HEK293 (cell line): ENCODE results near the gene ABHD10.

Experiments used
- GFI1B ChIP-seq: fragments of 450-650 bp; formaldehyde crosslinking; IDR thresholded peaks from 2 replicates; pipeline ENCODE4 v1.5.1; 2016; ENCODE audit warnings: missing biosample characterization, missing genetic modification characterization
- GLIS1 ChIP-seq: fragments of 450-650 bp; formaldehyde crosslinking; IDR thresholded peaks from 2 replicates; pipeline ENCODE4 v1.5.1; 2016; ENCODE audit warnings: missing biosample characterization, missing genetic modification characterization
- GLIS2 ChIP-seq: fragments of 450-650 bp; formaldehyde crosslinking; IDR thresholded peaks from 2 replicates; pipeline ENCODE4 v1.5.1; 2016; ENCODE audit warnings: missing biosample characterization, missing genetic modification characterization
- IKZF3 ChIP-seq: fragments of 450-650 bp; IDR thresholded peaks from 2 replicates; pipeline ENCODE4 v1.5.0; 2018; ENCODE audit warnings: missing biosample characterization, mild to moderate bottlenecking, missing genetic modification characterization, moderate library complexity
- KLF10 ChIP-seq: fragments of 450-650 bp; IDR thresholded peaks from 2 replicates; pipeline ENCODE4 v1.5.1; 2018; ENCODE audit warnings: missing biosample characterization, mild to moderate bottlenecking, missing genetic modification characterization
- OVOL3 ChIP-seq: fragments of 450-650 bp; formaldehyde crosslinking; IDR thresholded peaks from 2 replicates; pipeline ENCODE4 v1.5.1; 2016; ENCODE audit warnings: missing biosample characterization, missing genetic modification characterization
- SCRT1 ChIP-seq: fragments of 450-650 bp; formaldehyde crosslinking; IDR thresholded peaks from 2 replicates; pipeline ENCODE4 v1.5.1; 2016; ENCODE audit warnings: missing biosample characterization, missing genetic modification characterization, borderline replicate concordance
- SCRT2 ChIP-seq: fragments of 450-650 bp; formaldehyde crosslinking; IDR thresholded peaks from 2 replicates; pipeline ENCODE4 v1.5.1; 2016; ENCODE audit warnings: missing biosample characterization, missing genetic modification characterization
- ZBTB48 ChIP-seq: fragments of 450-650 bp; formaldehyde crosslinking; IDR thresholded peaks from 2 replicates; pipeline ENCODE4 v1.5.1; 2016; ENCODE audit warnings: missing biosample characterization, missing genetic modification characterization
- ZNF10 ChIP-seq: fragments of 450-650 bp; formaldehyde crosslinking; IDR thresholded peaks from 2 replicates; pipeline ENCODE4 v1.5.1; 2017; ENCODE audit warnings: missing biosample characterization, missing genetic modification characterization
- ZNF114 ChIP-seq: fragments of 450-650 bp; formaldehyde crosslinking; IDR thresholded peaks from 2 replicates; pipeline ENCODE4 v1.5.0; 2017; ENCODE audit warnings: missing biosample characterization, missing genetic modification characterization
- ZNF248 ChIP-seq: fragments of 450-650 bp; formaldehyde crosslinking; IDR thresholded peaks from 2 replicates; pipeline ENCODE4 v1.5.1; 2017; ENCODE audit warnings: missing biosample characterization, missing genetic modification characterization
- ZNF558 ChIP-seq: fragments of 450-650 bp; formaldehyde crosslinking; IDR thresholded peaks from 2 replicates; pipeline ENCODE4 v1.5.1; 2016; ENCODE audit warnings: missing biosample characterization, missing genetic modification characterization
- ZNF560 ChIP-seq: fragments of 450-650 bp; formaldehyde crosslinking; IDR thresholded peaks from 2 replicates; pipeline ENCODE4 v1.5.1; 2017; ENCODE audit warnings: missing biosample characterization, missing genetic modification characterization, borderline replicate concordance
- ZNF658 ChIP-seq: fragments of 450-650 bp; formaldehyde crosslinking; IDR thresholded peaks from 2 replicates; pipeline ENCODE4; 2016; ENCODE audit warnings: missing biosample characterization, missing genetic modification characterization
- ZNF660 ChIP-seq: fragments of 450-650 bp; IDR thresholded peaks from 2 replicates; pipeline ENCODE4 v1.5.1; 2018; ENCODE audit warnings: missing biosample characterization, mild to moderate bottlenecking, missing genetic modification characterization
- ZNF670 ChIP-seq: fragments of 450-650 bp; formaldehyde crosslinking; IDR thresholded peaks from 2 replicates; pipeline ENCODE4 v1.5.1; 2016; ENCODE audit warnings: missing biosample characterization, missing genetic modification characterization, low read depth
- ZNF785 ChIP-seq: fragments of 450-650 bp; formaldehyde crosslinking; IDR thresholded peaks from 2 replicates; pipeline ENCODE4 v1.5.1; 2016; ENCODE audit warnings: missing biosample characterization, missing genetic modification characterization
- TF ChIP-seq, protein P1 (sequence below): fragments of 450-650 bp; formaldehyde crosslinking; IDR thresholded peaks from 2 replicates; pipeline ENCODE4 v1.5.1; 2017; ENCODE audit warnings: missing biosample characterization, missing genetic modification characterization
- TF ChIP-seq, protein P2 (sequence below): fragments of 450-650 bp; formaldehyde crosslinking; IDR thresholded peaks from 2 replicates; pipeline ENCODE4 v1.5.1; 2016; ENCODE audit warnings: missing biosample characterization, missing genetic modification characterization
- TF ChIP-seq, protein P3 (sequence below): fragments of 450-650 bp; formaldehyde crosslinking; IDR thresholded peaks from 2 replicates; pipeline ENCODE4 v1.5.1; 2016; ENCODE audit warnings: missing biosample characterization, missing genetic modification characterization
- TF ChIP-seq, protein P4 (sequence below): fragments of 450-650 bp; formaldehyde crosslinking; IDR thresholded peaks from 2 replicates; pipeline ENCODE4 v1.5.1; 2016; ENCODE audit warnings: missing biosample characterization, missing genetic modification characterization
- TF ChIP-seq, protein P5 (sequence below): fragments of 450-650 bp; formaldehyde crosslinking; IDR thresholded peaks from 2 replicates; pipeline ENCODE4 v1.5.1; 2017; ENCODE audit warnings: missing biosample characterization, missing genetic modification characterization
- TF ChIP-seq, protein P6 (sequence below): fragments of 450-650 bp; formaldehyde crosslinking; IDR thresholded peaks from 2 replicates; pipeline ENCODE4 v1.5.1; 2016; ENCODE audit warnings: missing biosample characterization, missing genetic modification characterization
- TF ChIP-seq, protein P7 (sequence below): fragments of 450-650 bp; formaldehyde crosslinking; IDR thresholded peaks from 2 replicates; pipeline ENCODE4 v1.5.1; 2016; ENCODE audit warnings: missing biosample characterization, missing genetic modification characterization

Gene ABHD10

DNA sequence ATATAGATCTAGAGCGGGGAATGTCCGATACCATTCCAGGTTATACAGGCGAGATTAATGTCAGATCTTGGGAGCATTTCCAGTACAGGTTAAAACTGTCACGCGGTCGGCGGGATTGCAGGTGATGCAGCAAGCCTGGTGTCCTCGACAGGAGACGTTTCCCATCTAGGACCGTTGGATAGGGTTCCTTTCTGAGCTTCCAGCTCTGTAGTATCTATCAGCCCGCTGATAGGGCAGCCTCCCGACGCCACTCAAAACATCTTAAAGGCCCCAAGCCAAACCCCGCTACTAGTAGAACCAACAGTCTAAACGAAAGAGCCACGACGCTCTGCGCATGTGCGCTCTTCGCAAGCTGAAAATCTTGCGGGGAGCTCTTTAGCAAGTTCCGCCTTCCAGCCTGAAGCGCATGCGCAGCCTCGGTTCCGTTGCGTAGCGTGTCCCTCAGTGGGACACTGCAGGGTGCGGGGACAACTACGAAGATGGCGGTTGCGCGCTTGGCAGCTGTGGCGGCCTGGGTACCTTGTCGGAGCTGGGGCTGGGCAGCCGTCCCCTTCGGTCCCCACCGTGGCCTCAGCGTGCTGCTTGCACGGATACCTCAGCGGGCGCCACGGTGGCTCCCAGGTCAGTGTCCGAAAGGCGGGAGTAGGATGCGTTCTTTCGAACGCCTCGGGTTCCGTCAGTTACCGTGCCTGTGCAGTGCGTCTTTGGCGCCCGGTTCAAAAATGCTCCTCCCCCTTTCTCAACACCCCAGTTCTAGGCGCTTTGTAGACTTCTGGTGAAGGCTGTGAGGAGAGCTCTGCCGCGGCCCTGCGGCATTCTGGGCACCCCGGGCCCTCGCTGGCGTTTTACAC, at the start of gene ABHD10 (continued):
- peak; percentile 16; the same call in 1 of the 2 replicates for TF ChIP-seq ZNF660 (tag by site-specific recombination)
- no peak for TF ChIP-seq GFI1B (tag by site-specific recombination)
- TF ChIP-seq ZNF785 (tag by site-specific recombination): no peak
- TF ChIP-seq ZNF560 (tag by site-specific recombination): no peak
- TF ChIP-seq GLIS1 (tag by site-specific recombination): peak; percentile 16; the same call in 1 of the 2 replicates
- TF ChIP-seq, protein P1, sequence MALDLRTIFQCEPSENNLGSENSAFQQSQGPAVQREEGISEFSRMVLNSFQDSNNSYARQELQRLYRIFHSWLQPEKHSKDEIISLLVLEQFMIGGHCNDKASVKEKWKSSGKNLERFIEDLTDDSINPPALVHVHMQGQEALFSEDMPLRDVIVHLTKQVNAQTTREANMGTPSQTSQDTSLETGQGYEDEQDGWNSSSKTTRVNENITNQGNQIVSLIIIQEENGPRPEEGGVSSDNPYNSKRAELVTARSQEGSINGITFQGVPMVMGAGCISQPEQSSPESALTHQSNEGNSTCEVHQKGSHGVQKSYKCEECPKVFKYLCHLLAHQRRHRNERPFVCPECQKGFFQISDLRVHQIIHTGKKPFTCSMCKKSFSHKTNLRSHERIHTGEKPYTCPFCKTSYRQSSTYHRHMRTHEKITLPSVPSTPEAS: no peak
- no peak for TF ChIP-seq KLF10 (tag by site-specific recombination)
- TF ChIP-seq SCRT1 (tag by site-specific recombination): no peak
- TF ChIP-seq GLIS2 (tag by site-specific recombination): peak; percentile 52; the same call in 1 of the 2 replicates
- TF ChIP-seq, protein P2, sequence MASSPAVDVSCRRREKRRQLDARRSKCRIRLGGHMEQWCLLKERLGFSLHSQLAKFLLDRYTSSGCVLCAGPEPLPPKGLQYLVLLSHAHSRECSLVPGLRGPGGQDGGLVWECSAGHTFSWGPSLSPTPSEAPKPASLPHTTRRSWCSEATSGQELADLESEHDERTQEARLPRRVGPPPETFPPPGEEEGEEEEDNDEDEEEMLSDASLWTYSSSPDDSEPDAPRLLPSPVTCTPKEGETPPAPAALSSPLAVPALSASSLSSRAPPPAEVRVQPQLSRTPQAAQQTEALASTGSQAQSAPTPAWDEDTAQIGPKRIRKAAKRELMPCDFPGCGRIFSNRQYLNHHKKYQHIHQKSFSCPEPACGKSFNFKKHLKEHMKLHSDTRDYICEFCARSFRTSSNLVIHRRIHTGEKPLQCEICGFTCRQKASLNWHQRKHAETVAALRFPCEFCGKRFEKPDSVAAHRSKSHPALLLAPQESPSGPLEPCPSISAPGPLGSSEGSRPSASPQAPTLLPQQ (tag by site-specific recombination): peak; percentile 55; the same call in 1 of the 2 replicates
- TF ChIP-seq, protein P3, sequence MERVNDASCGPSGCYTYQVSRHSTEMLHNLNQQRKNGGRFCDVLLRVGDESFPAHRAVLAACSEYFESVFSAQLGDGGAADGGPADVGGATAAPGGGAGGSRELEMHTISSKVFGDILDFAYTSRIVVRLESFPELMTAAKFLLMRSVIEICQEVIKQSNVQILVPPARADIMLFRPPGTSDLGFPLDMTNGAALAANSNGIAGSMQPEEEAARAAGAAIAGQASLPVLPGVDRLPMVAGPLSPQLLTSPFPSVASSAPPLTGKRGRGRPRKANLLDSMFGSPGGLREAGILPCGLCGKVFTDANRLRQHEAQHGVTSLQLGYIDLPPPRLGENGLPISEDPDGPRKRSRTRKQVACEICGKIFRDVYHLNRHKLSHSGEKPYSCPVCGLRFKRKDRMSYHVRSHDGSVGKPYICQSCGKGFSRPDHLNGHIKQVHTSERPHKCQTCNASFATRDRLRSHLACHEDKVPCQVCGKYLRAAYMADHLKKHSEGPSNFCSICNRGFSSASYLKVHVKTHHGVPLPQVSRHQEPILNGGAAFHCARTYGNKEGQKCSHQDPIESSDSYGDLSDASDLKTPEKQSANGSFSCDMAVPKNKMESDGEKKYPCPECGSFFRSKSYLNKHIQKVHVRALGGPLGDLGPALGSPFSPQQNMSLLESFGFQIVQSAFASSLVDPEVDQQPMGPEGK (tag by site-specific recombination): peak; percentile 47
- 0 out of 2 replicates have a peak, but pooled peaks have one; percentile 57 for TF ChIP-seq ZBTB48 (tag by site-specific recombination)
- TF ChIP-seq, protein P4, sequence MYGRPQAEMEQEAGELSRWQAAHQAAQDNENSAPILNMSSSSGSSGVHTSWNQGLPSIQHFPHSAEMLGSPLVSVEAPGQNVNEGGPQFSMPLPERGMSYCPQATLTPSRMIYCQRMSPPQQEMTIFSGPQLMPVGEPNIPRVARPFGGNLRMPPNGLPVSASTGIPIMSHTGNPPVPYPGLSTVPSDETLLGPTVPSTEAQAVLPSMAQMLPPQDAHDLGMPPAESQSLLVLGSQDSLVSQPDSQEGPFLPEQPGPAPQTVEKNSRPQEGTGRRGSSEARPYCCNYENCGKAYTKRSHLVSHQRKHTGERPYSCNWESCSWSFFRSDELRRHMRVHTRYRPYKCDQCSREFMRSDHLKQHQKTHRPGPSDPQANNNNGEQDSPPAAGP (tag by site-specific recombination): no peak
- no peak for TF ChIP-seq ZNF248 (tag by site-specific recombination)
- TF ChIP-seq ZNF658: no peak
- 0 out of 2 replicates have a peak, but pooled peaks have one; percentile 22 for TF ChIP-seq ZNF558 (tag by site-specific recombination)
- TF ChIP-seq SCRT2: no peak
- TF ChIP-seq ZNF114 (tag by site-specific recombination): no peak
- TF ChIP-seq ZNF670: no peak
- no peak for TF ChIP-seq ZNF10 (tag by site-specific recombination)
- TF ChIP-seq IKZF3 (tag by site-specific recombination): peak; percentile 20; the same call in 1 of the 2 replicates
- TF ChIP-seq, protein P5, sequence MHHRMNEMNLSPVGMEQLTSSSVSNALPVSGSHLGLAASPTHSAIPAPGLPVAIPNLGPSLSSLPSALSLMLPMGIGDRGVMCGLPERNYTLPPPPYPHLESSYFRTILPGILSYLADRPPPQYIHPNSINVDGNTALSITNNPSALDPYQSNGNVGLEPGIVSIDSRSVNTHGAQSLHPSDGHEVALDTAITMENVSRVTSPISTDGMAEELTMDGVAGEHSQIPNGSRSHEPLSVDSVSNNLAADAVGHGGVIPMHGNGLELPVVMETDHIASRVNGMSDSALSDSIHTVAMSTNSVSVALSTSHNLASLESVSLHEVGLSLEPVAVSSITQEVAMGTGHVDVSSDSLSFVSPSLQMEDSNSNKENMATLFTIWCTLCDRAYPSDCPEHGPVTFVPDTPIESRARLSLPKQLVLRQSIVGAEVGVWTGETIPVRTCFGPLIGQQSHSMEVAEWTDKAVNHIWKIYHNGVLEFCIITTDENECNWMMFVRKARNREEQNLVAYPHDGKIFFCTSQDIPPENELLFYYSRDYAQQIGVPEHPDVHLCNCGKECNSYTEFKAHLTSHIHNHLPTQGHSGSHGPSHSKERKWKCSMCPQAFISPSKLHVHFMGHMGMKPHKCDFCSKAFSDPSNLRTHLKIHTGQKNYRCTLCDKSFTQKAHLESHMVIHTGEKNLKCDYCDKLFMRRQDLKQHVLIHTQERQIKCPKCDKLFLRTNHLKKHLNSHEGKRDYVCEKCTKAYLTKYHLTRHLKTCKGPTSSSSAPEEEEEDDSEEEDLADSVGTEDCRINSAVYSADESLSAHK (tag by site-specific recombination): no peak
- TF ChIP-seq, protein P6, sequence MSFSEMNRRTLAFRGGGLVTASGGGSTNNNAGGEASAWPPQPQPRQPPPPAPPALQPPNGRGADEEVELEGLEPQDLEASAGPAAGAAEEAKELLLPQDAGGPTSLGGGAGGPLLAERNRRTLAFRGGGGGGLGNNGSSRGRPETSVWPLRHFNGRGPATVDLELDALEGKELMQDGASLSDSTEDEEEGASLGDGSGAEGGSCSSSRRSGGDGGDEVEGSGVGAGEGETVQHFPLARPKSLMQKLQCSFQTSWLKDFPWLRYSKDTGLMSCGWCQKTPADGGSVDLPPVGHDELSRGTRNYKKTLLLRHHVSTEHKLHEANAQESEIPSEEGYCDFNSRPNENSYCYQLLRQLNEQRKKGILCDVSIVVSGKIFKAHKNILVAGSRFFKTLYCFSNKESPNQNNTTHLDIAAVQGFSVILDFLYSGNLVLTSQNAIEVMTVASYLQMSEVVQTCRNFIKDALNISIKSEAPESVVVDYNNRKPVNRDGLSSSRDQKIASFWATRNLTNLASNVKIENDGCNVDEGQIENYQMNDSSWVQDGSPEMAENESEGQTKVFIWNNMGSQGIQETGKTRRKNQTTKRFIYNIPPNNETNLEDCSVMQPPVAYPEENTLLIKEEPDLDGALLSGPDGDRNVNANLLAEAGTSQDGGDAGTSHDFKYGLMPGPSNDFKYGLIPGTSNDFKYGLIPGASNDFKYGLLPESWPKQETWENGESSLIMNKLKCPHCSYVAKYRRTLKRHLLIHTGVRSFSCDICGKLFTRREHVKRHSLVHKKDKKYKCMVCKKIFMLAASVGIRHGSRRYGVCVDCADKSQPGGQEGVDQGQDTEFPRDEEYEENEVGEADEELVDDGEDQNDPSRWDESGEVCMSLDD: no peak
- TF ChIP-seq, protein P7, sequence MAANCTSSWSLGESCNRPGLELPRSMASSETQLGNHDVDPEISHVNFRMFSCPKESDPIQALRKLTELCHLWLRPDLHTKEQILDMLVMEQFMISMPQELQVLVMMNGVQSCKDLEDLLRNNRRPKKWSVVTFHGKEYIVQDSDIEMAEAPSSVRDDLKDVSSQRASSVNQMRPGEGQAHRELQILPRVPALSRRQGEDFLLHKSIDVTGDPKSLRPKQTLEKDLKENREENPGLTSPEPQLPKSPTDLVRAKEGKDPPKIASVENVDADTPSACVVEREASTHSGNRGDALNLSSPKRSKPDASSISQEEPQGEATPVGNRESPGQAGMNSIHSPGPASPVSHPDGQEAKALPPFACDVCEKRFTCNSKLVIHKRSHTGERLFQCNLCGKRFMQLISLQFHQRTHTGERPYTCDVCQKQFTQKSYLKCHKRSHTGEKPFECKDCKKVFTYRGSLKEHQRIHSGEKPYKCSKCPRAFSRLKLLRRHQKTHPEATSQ (tag by site-specific recombination): 0 out of 2 replicates have a peak, but pooled peaks have one; percentile 22
- TF ChIP-seq OVOL3 (tag by site-specific recombination): no peak
